Glutamatergic neuron (in vitro differentiated cells): ENCODE data around the gene DCAF10. TPM values are rescaled to one million over a fixed set of nuclear protein-coding genes. Genes with fewer than 3 reads are reported as not detected.

ENCODE experiments used
- DNase-seq: peaks from one replicate; pipeline ENCODE4 v3.0.0; 2022
- H3K27ac Mint-ChIP-seq: one replicate; pipeline ENCODE4 v1.8.0; 2020; ENCODE audit warnings: mild to moderate bottlenecking, mixed read lengths, inconsistent platforms; ENCODE audit not compliant: unreplicated experiment
- H3K27me3 Mint-ChIP-seq: one replicate; pipeline ENCODE4 v1.8.0; 2020; ENCODE audit warnings: mild to moderate bottlenecking, moderate library complexity, mixed read lengths, inconsistent platforms; ENCODE audit not compliant: unreplicated experiment
- H3K36me3 Mint-ChIP-seq: one replicate; pipeline ENCODE4 v1.8.0; 2020; ENCODE audit warnings: mild to moderate bottlenecking, mixed read lengths, inconsistent platforms; ENCODE audit not compliant: unreplicated experiment
- H3K4me1 Mint-ChIP-seq: one replicate; pipeline ENCODE4 v1.8.0; 2020; ENCODE audit warnings: mild to moderate bottlenecking, low read depth, mixed read lengths, inconsistent platforms; ENCODE audit not compliant: unreplicated experiment
- H3K4me3 Mint-ChIP-seq: one replicate; pipeline ENCODE4 v1.8.0; 2020; ENCODE audit warnings: mild to moderate bottlenecking, mixed read lengths, inconsistent platforms; ENCODE audit not compliant: unreplicated experiment
- H3K9me3 Mint-ChIP-seq: one replicate; pipeline ENCODE4 v1.8.0; 2020; ENCODE audit warnings: mild to moderate bottlenecking, moderate library complexity, mixed read lengths, inconsistent platforms; ENCODE audit not compliant: unreplicated experiment
- CTCF ChIP-seq: fragments of 200-600 bp; sonication (generic); IDR thresholded peaks from one replicate; pipeline ENCODE4 v1.5.0; 2021; ENCODE audit not compliant: partially characterized antibody, unreplicated experiment
- total RNA-seq: library from RNA; stranded (reverse); fragmentation: NEBNext Ultra II Directional; extraction: Animal tissue kit (Norgen Biotek cat#: 25700); gene quantifications from one replicate; pipeline ENCODE4 v1.2.1, GENCODE V29; 2021; ENCODE audit not compliant: unreplicated experiment

DCAF10 gene
- total RNA-seq, 1 donor from 2014 or later: 19.3 TPM

DNA sequence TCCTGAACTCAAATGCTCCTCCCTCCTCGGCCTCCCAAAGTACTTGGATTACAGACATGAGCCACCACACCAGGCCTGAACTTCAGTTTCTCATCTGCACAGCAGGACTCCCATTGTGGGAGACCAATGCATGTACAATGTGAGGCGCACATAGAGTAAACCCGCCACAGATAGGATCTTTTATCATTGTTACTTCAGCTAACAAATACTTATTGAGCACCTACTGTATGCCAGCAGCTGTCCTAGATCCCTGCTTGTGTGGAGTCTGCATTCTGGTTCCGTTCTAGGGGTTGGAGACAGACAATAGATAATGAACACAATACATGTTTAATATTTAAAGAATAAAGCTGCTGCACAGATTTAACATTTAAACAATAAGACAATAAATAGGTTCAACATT lies 109.7 kb downstream of the DCAF10 start:
- Mint-ChIP-seq H3K4me1 (peaks cover 14% of the 10 kb centered on the region), H3K9me3 (peaks cover 13% of the 10 kb centered on the region), H3K36me3 (no peaks in the 10 kb centered on the region), H3K4me3 (no peak overlapping the region), H3K27ac (no peak overlapping the region), H3K27me3 (peaks cover 10% of the 10 kb centered on the region)
- DNase-seq: no peak
- TF ChIP-seq CTCF: no peak

DNA sequence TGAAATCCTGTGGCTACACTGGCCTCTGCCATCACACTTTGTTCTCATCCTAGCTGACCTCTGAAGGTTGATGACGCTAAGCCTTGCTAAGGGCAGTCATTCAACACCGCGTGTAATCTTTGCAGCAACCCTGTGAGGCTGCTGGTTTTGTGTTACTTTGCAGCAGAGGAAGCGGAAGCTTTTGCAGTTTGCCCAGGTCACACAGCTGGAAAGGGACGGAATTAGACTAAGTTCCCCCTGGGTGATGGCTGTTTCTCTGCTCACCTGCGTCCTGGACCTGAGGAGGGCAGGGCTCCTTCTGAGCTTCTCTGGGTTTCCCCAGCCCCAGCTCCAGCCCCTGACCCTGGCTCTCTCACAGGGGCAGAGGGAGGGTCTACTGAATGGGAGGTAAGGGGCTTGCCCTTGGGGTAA lies 110.7 kb downstream of the DCAF10 start:
- no peak overlapping the region for H3K27ac Mint-ChIP-seq
- H3K4me3 Mint-ChIP-seq: no peak overlapping the region
- DNase-seq: no peak

GRCh38 chr9:37913480-37914153 lies 113.0 kb downstream of the DCAF10 start:
- peaks cover 11% of the 10 kb centered on the region for H3K9me3 Mint-ChIP-seq
- peaks cover 15% of the 10 kb centered on the region for H3K27me3 Mint-ChIP-seq
- DNase-seq: peak; percentile 92
- peak; percentile 97 for TF ChIP-seq CTCF
- H3K4me1 Mint-ChIP-seq: peaks cover 15% of the 10 kb centered on the region
- H3K36me3 Mint-ChIP-seq: peaks cover 5% of the 10 kb centered on the region
- peak overlapping the region; percentile 23 for H3K4me3 Mint-ChIP-seq
- H3K27ac Mint-ChIP-seq: peak overlapping the region; percentile 31

More for the DNA sequence above, 110.7 kb downstream of the DCAF10 start:
- Mint-ChIP-seq H3K36me3 (no peaks in the 10 kb centered on the region), H3K27me3 (peaks cover 11% of the 10 kb centered on the region), H3K9me3 (peaks cover 9% of the 10 kb centered on the region), H3K4me1 (peaks cover 9% of the 10 kb centered on the region)
- no peak for TF ChIP-seq CTCF

- Mint-ChIP-seq H3K4me1 (peaks cover 17% of the 10 kb centered on the region), H3K27ac (no peak overlapping the region), H3K9me3 (peaks cover 11% of the 10 kb centered on the region), H3K36me3 (peaks cover 5% of the 10 kb centered on the region), H3K4me3 (no peak overlapping the region), H3K27me3 (peaks cover 17% of the 10 kb centered on the region)
- TF ChIP-seq CTCF: no peak
- DNase-seq: no peak
These were observed 113.6 kb downstream of the DCAF10 start for GRCh38 chr9:37914154-37914551.

DNA sequence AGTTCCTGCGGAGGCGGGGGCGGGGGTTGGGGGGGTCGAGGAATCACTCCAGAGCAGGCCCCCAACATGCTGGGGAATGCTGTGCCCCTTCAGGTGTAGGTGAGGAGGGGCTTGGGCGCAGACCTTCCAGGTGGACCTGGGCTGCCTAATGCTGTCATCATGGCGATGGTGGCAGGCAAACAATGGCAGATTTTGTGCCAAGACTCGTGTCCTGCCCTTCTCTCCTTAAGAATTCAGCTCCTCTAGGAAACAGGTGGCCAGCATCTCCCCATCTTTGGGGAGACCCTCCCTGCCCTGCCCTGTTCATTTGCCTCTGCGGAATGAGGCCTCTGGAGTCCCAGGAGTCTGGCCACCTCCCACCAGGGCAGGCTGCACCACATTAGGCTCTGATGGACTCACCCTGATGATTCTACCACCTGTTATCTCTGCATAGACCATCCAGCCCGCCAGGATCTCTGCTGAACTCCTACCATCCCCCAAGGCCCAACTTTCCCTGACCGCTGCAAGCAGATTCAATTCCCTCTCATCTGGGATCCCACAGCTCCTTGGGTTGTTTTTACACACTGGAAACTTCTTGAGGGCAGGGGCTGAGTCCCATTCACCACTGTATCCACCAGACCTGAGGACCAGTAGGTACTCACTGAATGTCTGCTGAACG lies 114.2 kb downstream of the DCAF10 start:
- Mint-ChIP-seq H3K4me3 (no peak overlapping the region), H3K9me3 (peaks cover 11% of the 10 kb centered on the region), H3K36me3 (peaks cover 5% of the 10 kb centered on the region), H3K27me3 (peaks cover 17% of the 10 kb centered on the region), H3K4me1 (peaks cover 22% of the 10 kb centered on the region), H3K27ac (peak overlapping the region; percentile 62)
- no peak for TF ChIP-seq CTCF
- DNase-seq: no peak
